GM10248 (cell line): ENCODE measurements around the gene SRRT.

Experiments used
- CTCF ChIA-PET: fragments of 300-600 bp; sonication (Branson Sonifier 250); formaldehyde crosslinking; extraction: SDS; loops from one replicate; lab custom pipeline; 2021; ENCODE audit warnings: antibody characterized with exemption; lab: Yijun Ruan, JAX
- POLR2A ChIA-PET: fragments of 350-650 bp; sonication (Branson Sonifier 250); formaldehyde crosslinking; extraction: SDS; loops from one replicate; lab custom pipeline; 2020; ENCODE audit warnings: antibody characterized with exemption; lab: Yijun Ruan, JAX
- DNase-seq: peaks from one replicate; pipeline ENCODE4 v3.0.0; 2012; ENCODE audit errors: extremely low spot score
- CTCF ChIP-seq: IDR thresholded peaks from 2 replicates; pipeline ENCODE4 v1.5.1; 2012; ENCODE audit warnings: mild to moderate bottlenecking, low read depth; ENCODE audit errors: extremely low read depth, missing control alignments, control extremely low read depth

Gene SRRT

GRCh38 chr7:100855515-100855914 is 19.4 kb upstream of the SRRT start:
- POLR2A ChIA-PET: interaction anchor here (0.5 kb wide), 1 partner anchor 14 kb away, joined by 6 read pairs; no protein-coding TSS in a partner anchor
- TF ChIP-seq CTCF: no peak
- no peak for DNase-seq
- CTCF ChIA-PET: interaction anchor here (1.3 to 3.2 kb wide), 2 partner anchors 55 to 337 kb away, joined by 3 to 13 read pairs; no protein-coding TSS in a partner anchor

- no peak for TF ChIP-seq CTCF
- no peak for DNase-seq
- ChIA-PET CTCF (interaction anchor here (1.3 to 3.2 kb wide), 2 partner anchors 57 to 336 kb away, joined by 3 to 13 read pairs; no protein-coding TSS in a partner anchor), POLR2A (no interaction called here)
These were observed 18.0 kb upstream of the SRRT start for GRCh38 chr7:100856871-100857282.

- TF ChIP-seq CTCF: no peak
- CTCF ChIA-PET: no interaction called here
- no peak for DNase-seq
- POLR2A ChIA-PET: no interaction called here
These were observed 15.0 kb upstream of the SRRT start for GRCh38 chr7:100859856-100860255.

- ChIA-PET POLR2A (no interaction called here), CTCF (interaction anchor here (1.3 to 1.6 kb wide), 2 partner anchors 8 to 62 kb away, joined by 4 read pairs; partner anchors contain the start of gene SLC12A9)
- DNase-seq: no peak
- TF ChIP-seq CTCF: no peak
These were observed 13.9 kb upstream of the SRRT start for GRCh38 chr7:100860702-100861615.

GRCh38 chr7:100861616-100861985 is 13.3 kb upstream of the SRRT start:
- no peak for DNase-seq
- TF ChIP-seq CTCF: no peak
- ChIA-PET CTCF (interaction anchor here (1.3 to 1.6 kb wide), 2 partner anchors 9 to 62 kb away, joined by 4 read pairs; partner anchors contain the start of gene SLC12A9), POLR2A (no interaction called here)

- no peak for TF ChIP-seq CTCF
These were observed 11.4 kb upstream of the SRRT start for GRCh38 chr7:100863406-100863950.

More at GRCh38 chr7:100863406-100863950, 11.4 kb upstream of the SRRT start:
- ChIA-PET CTCF (interaction anchor here (2.2 kb wide), 1 partner anchor 11 kb away, joined by 9 read pairs; the partner anchor contains the start of gene SLC12A9), POLR2A (no interaction called here)
- DNase-seq: no peak
